ENCODE measurements around the gene RAB4A.
"Not testable (repeated sequence)": the region's sequence is repeated elsewhere in the genome, so short reads cannot be mapped to it uniquely, and the experiment has no call there.

RAB4A gene

DNA sequence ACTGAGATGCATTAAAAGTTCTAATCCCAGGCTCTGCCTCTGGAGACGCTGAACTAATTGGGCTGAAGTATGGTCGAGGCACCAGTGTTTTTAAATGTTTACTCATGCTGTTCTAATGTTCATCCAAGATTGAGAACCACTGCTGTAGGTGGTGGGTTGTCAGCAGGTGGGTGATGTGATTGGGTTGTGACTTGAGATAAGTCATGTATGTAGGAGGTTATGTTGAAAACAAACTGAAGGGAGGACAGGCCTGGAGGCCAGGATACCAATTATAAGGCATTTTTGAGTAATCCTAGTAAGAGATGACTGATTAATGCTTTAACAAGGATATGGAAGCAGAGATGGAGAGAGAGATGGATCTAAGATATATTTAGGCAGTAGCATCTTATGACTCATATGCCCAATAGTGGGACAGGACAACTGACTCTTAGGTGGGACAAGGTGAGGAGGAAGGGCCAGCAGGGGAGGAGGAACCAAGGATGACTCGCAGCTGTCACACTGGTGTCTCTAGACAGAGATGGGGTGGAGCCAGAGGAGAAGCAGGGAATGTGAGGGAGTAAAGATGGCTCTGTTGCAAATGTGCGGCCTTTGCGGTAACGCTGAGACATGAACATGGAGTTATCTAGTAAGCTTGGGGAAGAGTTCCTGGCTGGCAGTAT is 29.3 kb downstream of the RAB4A start:
- DNase-seq = no peak

DNA sequence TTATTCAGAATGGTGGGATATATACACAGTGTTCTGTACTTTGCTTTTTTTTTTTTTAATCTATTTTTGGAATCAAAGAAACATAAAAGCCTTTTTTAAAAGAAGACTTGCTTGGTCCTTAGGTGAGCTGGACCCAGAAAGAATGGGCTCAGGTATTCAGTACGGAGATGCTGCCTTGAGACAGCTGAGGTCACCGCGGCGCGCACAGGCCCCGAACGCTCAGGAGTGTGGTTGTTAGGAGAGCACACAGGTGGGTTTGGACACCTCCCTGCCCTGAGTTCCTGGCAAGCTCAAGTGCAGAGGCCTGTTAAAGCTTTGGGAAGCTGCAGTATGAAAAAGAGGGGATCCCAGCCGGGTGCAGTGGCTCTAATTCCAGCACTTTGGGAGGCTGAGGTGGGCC is 31.8 kb downstream of the RAB4A start:
- DNase-seq = no peak

DNA sequence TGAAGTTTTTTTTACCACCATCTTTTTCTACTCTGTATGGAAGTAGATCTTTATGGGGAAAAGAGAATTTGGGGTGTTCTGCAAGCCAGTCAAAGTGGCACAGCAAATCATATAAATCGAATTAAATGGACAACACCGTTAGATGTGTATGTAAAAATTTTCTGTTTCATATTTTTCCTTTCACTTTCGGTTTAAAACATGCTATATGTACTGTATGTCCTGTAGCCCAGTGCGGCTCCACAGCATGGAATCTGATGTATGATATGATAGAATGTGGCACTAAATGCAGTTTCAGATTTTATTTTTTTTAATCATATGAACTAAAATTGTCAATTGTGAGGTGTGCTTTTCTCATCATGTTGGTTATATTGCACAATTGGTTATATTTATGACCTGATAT is 32.9 kb downstream of the RAB4A start:
- no peak for DNase-seq

DNA sequence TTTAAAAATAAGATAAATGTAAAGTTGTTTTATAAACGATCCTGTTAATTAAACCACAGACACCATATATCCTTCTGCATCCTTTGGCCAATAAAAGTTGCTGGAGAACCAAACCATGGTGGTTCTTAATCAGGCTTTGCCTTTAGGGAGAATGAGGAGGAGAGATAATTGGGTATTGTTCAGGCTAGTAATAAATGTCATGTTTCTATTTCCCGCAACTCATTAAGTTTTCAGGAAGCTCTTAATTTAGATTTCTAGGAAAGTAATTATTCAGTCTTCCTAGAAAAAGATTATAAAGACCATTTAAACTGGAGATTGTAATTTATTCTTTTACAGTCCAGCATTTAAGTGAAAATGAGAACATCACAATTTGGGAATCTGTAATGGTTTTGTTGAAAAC is 34.5 kb downstream of the RAB4A start:
- DNase-seq = no peak

DNA sequence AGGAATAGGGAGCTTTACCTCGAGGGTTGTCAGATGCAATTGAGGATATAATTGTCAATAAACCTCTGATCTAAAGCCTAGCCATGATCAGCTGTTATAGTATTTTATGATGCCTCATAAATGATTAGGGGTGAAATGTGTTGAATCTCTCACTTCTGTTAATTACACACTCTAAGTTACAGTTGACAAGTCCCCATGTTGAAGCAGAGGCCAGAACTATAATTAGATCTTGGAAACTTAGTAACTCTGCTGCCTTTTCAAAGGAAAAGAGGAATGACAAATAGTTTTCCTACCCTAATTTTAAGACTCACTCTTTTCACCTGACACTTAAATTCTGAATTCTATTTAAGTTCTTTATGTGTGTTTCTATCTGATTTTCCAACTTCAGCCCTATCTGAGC is 38.2 kb downstream of the RAB4A start:
- DNase-seq = no peak

DNA sequence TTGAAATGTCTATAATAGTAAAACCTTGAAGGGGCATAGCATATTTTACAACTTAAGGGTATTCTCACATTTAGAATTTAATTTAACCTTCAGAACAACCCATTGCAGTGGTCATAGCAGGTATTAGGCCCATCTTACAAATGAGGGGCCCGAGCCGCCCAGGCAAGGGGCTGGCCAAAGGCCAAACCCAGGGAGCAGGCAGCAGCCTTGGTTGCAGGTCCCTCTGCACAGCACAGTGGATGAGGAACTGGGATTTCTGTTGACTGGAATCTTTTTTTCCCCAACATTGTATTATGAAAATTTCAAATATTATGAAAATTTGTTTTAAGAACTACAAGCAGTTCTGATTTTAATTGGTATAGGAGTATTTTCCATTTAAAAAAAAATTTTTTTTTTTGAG is 38.8 kb downstream of the RAB4A start:
- no peak for DNase-seq

DNA sequence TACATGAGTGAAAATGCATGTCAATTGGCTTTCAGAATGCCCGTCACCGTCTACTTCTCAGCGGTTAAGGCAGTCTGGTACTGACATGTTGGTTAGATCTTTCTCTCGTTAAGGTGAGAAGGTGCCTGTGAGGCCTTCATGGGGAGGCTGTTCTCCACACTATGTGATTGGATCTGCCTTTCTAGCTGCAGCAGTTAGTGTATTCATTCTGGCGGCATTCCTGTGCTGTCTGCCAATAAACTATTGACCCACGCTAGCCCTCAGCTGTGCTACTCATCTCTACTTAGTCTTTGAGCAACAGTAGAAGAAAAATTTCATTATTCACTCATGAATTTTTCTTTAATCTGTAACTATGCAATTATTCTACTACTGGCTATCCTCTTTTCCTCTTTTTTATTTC is 39.9 kb downstream of the RAB4A start:
- DNase-seq = no peak

DNA sequence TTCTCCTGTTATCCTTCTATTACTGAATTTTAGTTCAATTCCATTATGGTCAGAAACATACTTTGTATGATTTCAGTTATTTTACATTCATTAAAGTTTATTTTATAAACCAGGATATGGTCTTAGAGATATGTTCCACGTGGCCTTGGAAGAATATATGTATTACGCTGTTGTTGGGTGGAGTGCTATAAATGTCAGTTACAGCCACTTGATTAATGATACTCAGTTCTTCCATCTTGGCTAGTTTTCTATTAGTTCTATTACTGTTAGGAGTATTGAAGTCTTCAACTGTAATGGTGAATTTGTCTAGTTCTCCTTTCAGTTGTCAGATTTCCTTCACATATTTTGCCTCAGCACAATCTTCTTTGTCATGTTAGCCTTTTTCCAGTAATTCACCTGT is 45.3 kb downstream of the RAB4A start:
- DNase-seq = no peak

DNA sequence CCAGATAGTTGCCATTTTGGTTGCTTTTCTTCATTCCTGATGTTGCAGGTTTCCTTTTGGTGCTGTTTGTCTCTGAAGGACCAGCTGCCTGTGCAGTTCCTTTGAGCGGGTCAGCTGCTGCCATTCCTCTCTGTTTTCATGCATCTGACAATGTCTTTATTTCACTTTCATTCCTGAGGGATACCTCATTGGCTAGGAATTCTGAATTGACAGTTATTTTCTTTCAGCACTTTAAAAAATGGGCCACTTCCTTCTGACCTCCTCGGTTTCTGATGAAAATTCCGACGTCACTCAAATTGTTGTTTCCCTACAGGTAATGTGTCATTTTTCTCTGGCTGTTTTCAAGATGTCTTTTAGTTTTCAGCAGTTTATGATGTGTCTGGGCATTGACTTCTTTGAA is 47.1 kb downstream of the RAB4A start:
- no peak for DNase-seq

DNA sequence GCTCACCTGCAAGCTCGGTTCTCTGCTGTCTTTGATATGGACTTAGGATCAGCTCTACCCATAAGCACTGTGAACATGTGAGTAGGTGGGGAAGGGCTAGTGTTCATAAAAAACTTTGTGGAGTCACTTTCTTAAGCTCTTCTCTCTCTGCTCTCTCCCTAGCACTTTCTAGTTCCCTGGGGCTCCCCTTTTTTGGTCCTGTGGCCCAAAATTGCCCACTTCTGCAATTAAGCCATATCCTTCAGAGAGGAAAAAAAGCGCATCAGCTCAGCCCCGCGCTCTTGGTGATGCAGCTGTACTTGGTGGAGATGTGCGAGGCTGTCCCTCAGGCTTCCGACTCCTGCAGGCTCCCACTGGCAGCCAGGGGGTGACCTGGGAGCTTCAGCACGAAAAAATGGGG is 48.6 kb downstream of the RAB4A start:
- no peak for DNase-seq

DNA sequence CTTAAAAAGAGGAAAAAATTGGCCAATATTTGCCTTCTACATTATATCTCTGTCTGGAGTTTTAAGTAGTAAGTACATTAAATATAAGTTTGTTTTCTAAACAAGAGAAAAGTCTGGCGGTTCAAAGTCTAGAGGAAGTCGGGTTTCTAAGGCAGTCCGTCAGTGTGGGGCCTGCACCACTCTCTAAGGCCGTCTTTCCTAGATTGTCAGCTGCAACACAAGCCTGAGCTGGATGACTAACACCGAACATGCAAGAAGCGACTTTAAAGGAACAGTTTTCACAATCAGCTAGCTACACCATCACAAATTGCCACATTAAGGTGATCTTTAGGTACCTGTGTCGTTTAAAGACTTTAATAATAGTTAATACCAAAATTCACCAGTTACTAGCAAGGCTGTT is 52.3 kb downstream of the RAB4A start:
- no peak for DNase-seq

DNA sequence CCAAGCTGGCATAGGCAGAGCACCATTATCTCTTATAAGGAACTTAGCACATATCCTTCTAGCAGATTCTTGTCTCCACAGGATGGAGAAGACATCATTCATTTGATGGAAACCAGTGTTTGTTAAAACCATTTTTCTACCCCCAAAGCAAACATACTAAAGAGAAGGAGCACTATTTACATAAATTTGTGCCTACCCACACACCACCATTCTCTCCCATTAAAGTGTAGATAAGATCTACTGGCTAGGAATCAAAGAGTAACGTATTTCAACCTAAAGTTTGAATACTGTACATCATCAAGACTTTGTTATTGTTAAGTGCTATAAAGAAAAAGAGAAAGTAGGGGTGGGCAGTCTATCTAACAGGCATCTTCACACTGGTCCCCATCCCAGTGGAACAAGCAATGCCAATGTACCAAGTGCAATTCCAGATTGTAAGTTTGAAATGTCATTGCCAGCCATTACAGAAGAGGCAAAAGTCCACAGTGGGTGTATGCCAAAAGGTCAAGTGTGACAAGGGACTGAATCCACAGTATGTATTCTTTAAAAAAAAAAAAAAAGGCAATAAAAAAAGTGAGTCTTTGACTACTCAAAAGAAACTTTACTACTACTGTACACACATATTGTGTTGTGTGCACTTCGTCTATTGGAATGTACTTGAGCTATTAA is 53.1 kb downstream of the RAB4A start:
- no peak for DNase-seq

DNA sequence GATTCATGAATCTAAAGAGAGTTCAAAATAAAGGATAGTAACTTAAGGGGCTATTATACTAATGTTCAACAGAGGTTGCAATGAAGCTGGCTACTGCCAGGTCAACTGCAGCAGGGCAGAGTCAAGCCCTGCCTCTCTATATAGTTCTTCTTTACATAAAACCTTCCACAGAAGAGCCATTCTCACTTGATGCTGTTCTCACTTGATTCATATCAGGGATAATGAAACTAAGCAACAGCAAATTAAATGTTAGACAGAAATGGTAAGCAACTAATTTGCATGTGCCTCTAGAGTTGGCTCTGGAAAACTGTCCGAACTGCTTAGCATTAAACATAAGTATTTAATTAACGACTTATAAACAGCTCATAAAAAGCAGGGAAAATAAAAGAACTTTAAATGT is 54.5 kb downstream of the RAB4A start:
- DNase-seq = no peak

DNA sequence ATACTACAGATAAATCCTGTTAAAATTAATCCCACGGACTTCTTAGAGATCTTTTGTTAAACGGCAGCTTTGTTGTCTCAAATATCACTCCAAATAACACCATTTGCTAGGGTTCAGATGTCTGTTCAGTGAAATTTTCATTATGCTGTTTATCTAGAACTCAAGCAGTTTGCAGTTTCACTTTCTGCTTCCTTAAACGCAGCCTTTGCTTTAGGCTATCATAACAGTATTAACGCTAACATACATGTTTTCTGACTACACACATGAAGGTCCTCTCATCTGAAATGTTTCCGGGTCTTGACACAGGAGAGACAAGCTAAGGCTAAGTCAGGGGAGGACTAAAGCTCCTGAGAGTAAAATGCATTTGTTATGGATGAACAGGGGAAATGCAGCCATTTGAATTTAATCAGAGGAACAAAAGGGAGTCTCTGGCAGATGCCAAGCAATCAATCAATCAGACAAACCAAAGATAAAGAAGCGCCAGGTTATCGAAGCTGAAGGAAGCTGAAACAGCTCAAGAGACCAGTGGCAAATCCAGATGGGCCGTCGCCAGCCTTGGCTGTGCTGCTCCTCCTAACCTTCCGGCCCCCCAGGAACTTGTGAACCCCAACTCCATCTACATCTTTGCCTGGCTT is 55.1 kb downstream of the RAB4A start:
- DNase-seq = no peak

DNA sequence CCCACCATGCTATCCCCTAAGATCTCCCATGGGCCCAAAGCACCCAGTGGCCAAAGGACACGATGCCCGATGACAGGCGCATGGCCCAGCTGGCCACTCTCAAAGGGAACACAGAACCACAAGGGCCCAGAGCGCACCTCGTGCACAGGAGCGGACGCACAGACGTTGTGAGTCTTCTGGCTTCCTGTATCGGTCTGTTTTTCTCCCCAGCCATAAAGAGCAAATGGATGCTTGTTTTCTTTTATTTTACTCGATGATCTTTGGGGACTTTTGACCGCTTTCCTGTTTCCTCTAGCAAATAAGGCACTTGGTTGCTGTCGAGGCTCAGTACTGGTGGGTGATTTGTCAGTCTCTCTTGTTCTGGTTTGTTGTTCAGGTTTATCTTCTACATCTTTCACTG is 55.7 kb downstream of the RAB4A start:
- DNase-seq = no peak

DNA sequence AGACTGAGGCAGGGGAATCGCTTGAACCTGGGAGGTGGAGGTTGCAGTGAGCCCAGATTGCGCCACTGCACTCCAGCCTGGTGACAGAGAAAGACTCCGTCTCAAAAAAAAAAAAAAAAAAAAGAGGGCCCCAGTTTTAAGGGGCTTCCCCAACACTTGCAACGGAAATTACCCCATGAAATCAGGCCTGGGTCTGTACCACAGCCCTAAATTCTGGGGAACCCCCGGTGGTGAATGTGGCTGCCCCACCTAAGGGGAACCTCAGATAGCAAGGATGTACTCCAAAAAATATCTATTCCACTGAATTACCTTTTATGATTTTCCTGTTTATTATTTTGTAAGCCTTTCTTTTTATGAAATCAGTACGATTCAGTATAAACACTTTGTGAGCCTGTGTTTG is 56.9 kb downstream of the RAB4A start:
- DNase-seq = not testable (repeated sequence)

DNA sequence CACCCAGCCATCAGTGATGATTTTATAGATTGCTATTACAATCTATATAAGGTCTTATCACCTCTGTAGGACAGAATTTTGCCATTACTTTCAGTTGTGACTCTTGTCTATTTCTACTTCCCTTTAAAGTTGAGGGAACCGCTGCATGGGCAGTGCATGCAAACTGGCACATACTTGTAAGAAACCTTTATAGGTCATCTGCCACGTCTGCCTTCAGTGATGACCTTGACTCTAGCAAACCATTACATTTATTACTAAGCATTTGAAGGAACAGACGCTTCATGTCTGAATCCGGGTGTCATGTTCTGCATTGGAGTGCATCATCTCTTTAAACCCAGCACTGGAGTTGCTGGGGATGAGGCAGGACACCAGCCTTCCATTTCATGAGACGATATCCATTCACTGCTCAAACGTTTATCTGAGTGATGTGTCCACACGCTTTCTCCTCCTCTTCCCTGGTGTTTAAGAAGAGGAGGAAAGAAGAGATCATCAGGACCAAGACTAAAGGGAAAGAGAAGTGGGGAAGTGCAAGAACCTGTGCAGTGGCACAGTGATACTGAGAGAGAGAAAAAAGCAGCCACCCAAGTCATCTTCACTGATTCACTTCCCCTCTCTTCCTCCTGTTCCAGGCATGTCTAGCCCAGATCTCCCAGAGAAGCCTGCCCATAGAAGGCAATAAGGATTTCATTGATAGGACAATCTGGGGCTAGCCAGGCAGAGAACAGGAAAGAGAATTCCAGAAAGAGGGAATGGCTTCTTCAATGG is 57.9 kb downstream of the RAB4A start:
- no peak for DNase-seq

DNA sequence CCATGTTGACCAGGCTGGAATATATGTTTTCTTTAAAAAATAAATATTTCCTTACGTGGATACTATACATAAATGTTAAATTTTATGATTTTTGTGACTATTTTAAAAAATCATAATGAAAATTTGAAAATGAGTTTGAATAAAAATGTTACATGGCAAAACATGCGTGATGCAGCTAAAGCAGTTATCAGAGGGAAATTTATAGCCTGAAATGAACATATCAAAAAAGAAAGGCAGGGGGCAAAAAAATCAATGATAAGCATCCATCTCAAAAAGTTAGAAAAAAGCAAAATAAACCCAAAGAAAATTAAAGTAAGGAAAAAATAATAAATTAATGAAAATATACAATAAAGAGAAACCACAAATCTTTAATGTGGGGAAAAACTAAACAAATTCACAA is 63.4 kb downstream of the RAB4A start:
- DNase-seq = no peak

DNA sequence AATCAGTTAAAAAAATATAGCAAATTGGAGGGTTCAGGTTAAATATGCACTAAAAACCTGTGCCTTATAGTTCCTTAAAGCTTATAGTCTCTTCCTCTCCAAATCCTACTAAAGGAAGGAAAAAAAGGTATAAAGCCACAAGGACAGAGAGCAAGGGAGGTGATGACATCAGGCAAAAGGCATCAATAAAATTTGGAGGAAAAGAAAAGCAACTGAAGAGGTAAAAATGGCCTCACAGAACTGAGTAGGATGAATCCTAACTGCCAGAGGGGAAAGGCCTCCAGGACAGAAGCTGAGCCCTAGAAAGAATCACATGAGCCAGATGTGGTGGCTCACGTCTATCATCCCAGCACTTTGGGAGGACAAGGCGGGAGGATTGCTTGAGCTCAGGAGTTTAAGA is 63.8 kb downstream of the RAB4A start:
- DNase-seq = no peak

DNA sequence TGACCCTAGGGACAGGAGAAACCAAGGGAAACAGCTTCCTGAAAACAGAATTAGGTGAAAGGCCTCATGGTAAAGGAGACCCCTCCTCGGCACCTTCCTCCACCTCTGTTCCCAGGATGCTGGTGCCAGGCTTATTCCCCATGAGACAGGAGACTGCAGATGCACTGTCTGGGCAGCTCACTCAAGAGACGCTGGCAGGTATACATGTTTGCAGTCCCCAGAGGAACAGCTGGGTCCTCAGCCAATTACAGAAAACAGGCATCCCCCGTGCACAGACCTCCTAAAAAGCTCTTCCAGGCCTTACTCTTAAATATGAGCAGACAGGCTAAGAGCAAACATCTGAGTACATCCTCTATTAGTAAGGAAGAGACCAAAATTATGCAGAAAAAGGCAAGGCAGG is 65.4 kb downstream of the RAB4A start:
- no peak for DNase-seq

DNA sequence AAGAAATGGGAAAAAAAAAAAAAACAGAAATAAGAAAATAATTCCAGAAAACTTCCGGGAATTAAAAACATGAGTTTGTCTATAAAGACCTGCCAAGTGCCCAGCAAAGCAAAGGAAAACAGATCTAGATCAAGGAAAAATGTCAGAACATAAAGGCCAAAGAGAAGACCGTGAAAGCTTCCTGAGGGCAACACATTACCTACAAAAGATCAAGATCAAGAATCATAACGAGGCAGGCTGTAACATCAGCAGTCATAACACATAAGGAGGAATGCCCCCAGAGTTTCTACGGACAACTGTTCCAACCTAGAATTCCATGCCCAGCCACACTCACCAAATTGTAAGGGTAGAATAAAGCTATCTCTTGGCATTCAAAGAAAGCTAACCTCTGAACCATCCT is 68.2 kb downstream of the RAB4A start:
- DNase-seq = no peak

DNA sequence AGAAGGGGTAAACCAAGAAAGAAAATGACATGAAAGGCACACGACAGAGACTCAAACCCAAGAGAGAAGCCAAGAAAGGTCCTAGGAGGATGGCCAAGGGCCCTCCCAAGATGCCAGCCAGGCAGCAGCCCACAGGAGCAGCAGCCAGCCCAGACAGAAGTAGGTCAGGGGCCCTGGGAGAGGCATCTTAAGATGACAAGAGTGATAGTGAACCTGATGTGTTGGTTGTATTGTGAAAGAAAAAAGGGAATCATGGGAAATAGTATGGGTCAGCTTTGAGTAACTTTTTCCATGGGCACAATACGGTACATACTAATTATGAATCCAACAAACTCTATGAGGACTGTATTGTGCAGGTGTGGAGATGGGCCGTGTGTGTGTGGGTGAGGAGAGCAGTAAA is 68.6 kb downstream of the RAB4A start:
- no peak for DNase-seq

DNA sequence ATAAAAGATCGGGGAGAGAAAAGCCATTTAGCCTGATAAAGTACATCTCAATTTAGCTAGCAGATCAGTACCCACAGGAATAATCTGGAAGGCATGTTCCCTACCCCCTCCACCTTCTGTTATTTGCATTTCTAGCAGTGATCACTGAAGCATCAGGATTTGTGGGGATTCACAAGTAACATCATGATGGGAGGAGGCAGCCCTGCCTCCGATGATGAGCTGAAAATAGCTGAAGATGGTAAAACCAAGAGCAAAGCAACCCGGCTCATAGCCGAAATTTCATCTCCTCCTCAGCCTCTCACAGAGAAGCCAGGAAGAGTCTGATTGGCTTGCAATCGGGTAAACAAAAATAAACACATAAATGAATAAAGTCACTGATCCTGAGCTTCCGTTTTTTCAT is 69.6 kb downstream of the RAB4A start:
- no peak for DNase-seq
